Keratinocyte (primary cell): Measurements from ENCODE around the gene PLAGL1. TPM values are rescaled to one million over a fixed set of nuclear protein-coding genes. Genes with fewer than 3 reads are reported as not detected.

ENCODE experiments used
- DNase-seq: peaks from one replicate; pipeline ENCODE4 v3.0.0-alpha.2; 2011; ENCODE audit warnings: low read depth, missing footprints, low spot score
- FAIRE-seq: peaks from 2 replicates; lab custom pipeline; 2011; peaks lifted over from hg19 to GRCh38; lab: Jason Lieb, UNC
- H2AFZ ChIP-seq: 2 replicates; pipeline ENCODE4 v1.6.0; 2012; ENCODE audit warnings: low read length, control low read depth, inconsistent platforms; ENCODE audit not compliant: control insufficient read depth
- H3K27ac ChIP-seq: 2 replicates; pipeline ENCODE4 v1.5.1; 2011; ENCODE audit warnings: low read length; ENCODE audit not compliant: control insufficient read depth, insufficient read depth
- H3K27me3 ChIP-seq: 3 replicates; pipeline ENCODE4 v1.6.0; 2011; ENCODE audit warnings: low read length; ENCODE audit not compliant: control insufficient read depth, insufficient read depth; ENCODE audit errors: extremely low read depth
- H3K36me3 ChIP-seq, 2 experiments: 2 replicates in 1 of 2; 3 replicates in 1 of 2; pipeline ENCODE4 v1.5.1; 2011; ENCODE audit warnings: low read length in 2 of 2, mild to moderate bottlenecking in 1 of 2; ENCODE audit not compliant: control insufficient read depth in 2 of 2, insufficient read depth in 2 of 2; ENCODE audit errors: extremely low read depth in 1 of 2
- H3K4me1 ChIP-seq: 3 replicates; pipeline ENCODE4 v1.5.1; 2011; ENCODE audit warnings: low read length; ENCODE audit not compliant: control insufficient read depth, insufficient read depth; ENCODE audit errors: extremely low read depth
- H3K4me2 ChIP-seq: 3 replicates; pipeline ENCODE4 v1.6.0; 2011; ENCODE audit warnings: low read depth, low read length; ENCODE audit not compliant: control insufficient read depth, insufficient read depth; ENCODE audit errors: extremely low read depth
- H3K4me3 ChIP-seq, 3 experiments: fragments of 200-600 bp in 1 of 3; sonication (generic) in 1 of 3; 2 replicates in 2 of 3; 3 replicates in 1 of 3; pipeline ENCODE4 v1.5.1; 2011 to 2016; ENCODE audit warnings: low read length in 3 of 3, mild to moderate bottlenecking in 3 of 3, control low read depth in 2 of 3, inconsistent platforms in 1 of 3, low read depth in 1 of 3, mixed read lengths in 1 of 3, mixed run types in 1 of 3, moderate library complexity in 1 of 3; ENCODE audit not compliant: control insufficient read depth in 2 of 3, insufficient read depth in 2 of 3; ENCODE audit errors: extremely low read depth in 1 of 3
- H3K79me2 ChIP-seq: 2 replicates; pipeline ENCODE4 v1.6.0; 2012; ENCODE audit warnings: low read length; ENCODE audit not compliant: control insufficient read depth, insufficient read depth
- H3K9ac ChIP-seq: 3 replicates; pipeline ENCODE4 v1.6.0; 2011; ENCODE audit warnings: low read length; ENCODE audit not compliant: control insufficient read depth, insufficient read depth; ENCODE audit errors: extremely low read depth
- H3K9me1 ChIP-seq: 3 replicates; pipeline ENCODE4 v1.6.0; 2011; ENCODE audit warnings: low read length; ENCODE audit not compliant: control insufficient read depth, insufficient read depth; ENCODE audit errors: extremely low read depth
- H3K9me3 ChIP-seq: 2 replicates; pipeline ENCODE4 v1.5.1; 2012; ENCODE audit warnings: low read depth, low read length; ENCODE audit not compliant: control insufficient read depth
- H4K20me1 ChIP-seq: 3 replicates; pipeline ENCODE4 v1.6.0; 2011; ENCODE audit warnings: low read length; ENCODE audit not compliant: control insufficient read depth, insufficient read depth; ENCODE audit errors: extremely low read depth
- CTCF ChIP-seq, 3 experiments: IDR thresholded peaks in 1 of 3; conservative IDR thresholded peaks in 1 of 3; optimal IDR thresholded peaks in 1 of 3; 2 replicates in 2 of 3; 3 replicates in 1 of 3; pipeline versions ENCODE3 to v1.5.1; 2011; ENCODE audit warnings: low read length in 3 of 3, mild to moderate bottlenecking in 3 of 3, moderate library complexity in 2 of 3, control low read depth in 1 of 3, inconsistent platforms in 1 of 3; ENCODE audit not compliant: insufficient read depth in 2 of 3; ENCODE audit errors: extremely low read depth in 1 of 3
- EZH2 ChIP-seq: IDR thresholded peaks from one replicate; pipeline ENCODE4 v1.6.1; 2012; ENCODE audit warnings: inconsistent platforms, mild to moderate bottlenecking, low read length, moderate library complexity
- dilution Hi-C: fragments of 300-500 bp; cut with MboI; formaldehyde crosslinking; loops from one replicate; pipeline ENCODE4 v1.7.0; 2020; ENCODE audit warnings: low sequenced_read_pairs; ENCODE audit not compliant: extremely low pct_ligation_motif_present
- polyA plus RNA-seq, 5 experiments: library from polyadenylated mRNA; depleted of rRNA in 3 of 5; stranded (reverse) in 3 of 5; stranded (forward) in 1 of 5; unstranded in 1 of 5; fragments of >200 nt; gene quantifications; 1 replicate in 1 of 5; 2 replicates in 3 of 5; 3 replicates in 1 of 5; pipeline versions ENCODE4 v1.2.1 to v1.2.3, GENCODE V29; 2011 to 2012; ENCODE audit warnings: missing spikeins in 2 of 5, low read depth in 1 of 5, low replicate concordance in 1 of 5

Gene PLAGL1
- polyA plus RNA-seq, 1 donor (not counting 4 experiments of a cell fraction or from before 2014, with no cell fraction given) = 8.9 TPM

GRCh38 chr6:144017166-144018094, 9.4 kb upstream of the PLAGL1 start:
- DNase-seq = no peak
- peak overlapping the region; percentile 13 for H2AFZ ChIP-seq

GRCh38 chr6:144013486-144013909, 5.4 kb upstream of the PLAGL1 start:
- no peaks in the 10 kb centered on the region for H3K9me1 ChIP-seq
- DNase-seq (peak; percentile 26), FAIRE-seq (peak; percentile 57)
- no peak overlapping the region for H3K4me2 ChIP-seq
- H3K36me3 ChIP-seq = no peaks in the 10 kb centered on the region
- H3K79me2 ChIP-seq = no peaks in the 10 kb centered on the region
- no peak overlapping the region for H2AFZ ChIP-seq
- no peaks in the 10 kb centered on the region for H3K9me3 ChIP-seq
- H4K20me1 ChIP-seq = no peaks in the 10 kb centered on the region
- H3K9ac ChIP-seq = no peak overlapping the region
- no peak overlapping the region for H3K27ac ChIP-seq
- dilution Hi-C loops = no loop called here
- no peaks in the 10 kb centered on the region for H3K27me3 ChIP-seq
- TF ChIP-seq CTCF (optimal IDR thresholded peaks at IDR 0.05 in 1 of 3, IDR thresholded peaks at IDR 0.05 in 1 of 3, conservative IDR thresholded peaks at IDR 0.05 in 1 of 3; ENCODE audit: extremely low read depth in 1 of 3, insufficient read depth in 2 of 3, low read length in 3 of 3) (peak; percentile 81 to 89 (median 83)), EZH2 (no peak)
- H3K4me1 ChIP-seq = no peaks in the 10 kb centered on the region
- no peak overlapping the region for H3K4me3 ChIP-seq

More at GRCh38 chr6:144017166-144018094, 9.4 kb upstream of the PLAGL1 start:
- no peaks in the 10 kb centered on the region for H4K20me1 ChIP-seq
- dilution Hi-C loops = no loop called here
- no peak overlapping the region for H3K4me2 ChIP-seq
- no peaks in the 10 kb centered on the region for H3K36me3 ChIP-seq
- no peak for TF ChIP-seq EZH2
- TF ChIP-seq CTCF (optimal IDR thresholded peaks at IDR 0.05 in 1 of 3, IDR thresholded peaks at IDR 0.05 in 1 of 3, conservative IDR thresholded peaks at IDR 0.05 in 1 of 3; ENCODE audit: extremely low read depth in 1 of 3, insufficient read depth in 2 of 3, low read length in 3 of 3) = no peak
- H3K9ac ChIP-seq = no peak overlapping the region
- no peak overlapping the region for H3K4me3 ChIP-seq
- no peaks in the 10 kb centered on the region for H3K9me3 ChIP-seq
- H3K27ac ChIP-seq = no peak overlapping the region
- no peaks in the 10 kb centered on the region for H3K9me1 ChIP-seq
- FAIRE-seq = no peak
- H3K4me1 ChIP-seq = no peaks in the 10 kb centered on the region
- no peaks in the 10 kb centered on the region for H3K27me3 ChIP-seq
- H3K79me2 ChIP-seq = no peaks in the 10 kb centered on the region
